BJ (cell line): ENCODE data around the gene HHIPL1. TPM values are rescaled to one million over a fixed set of nuclear protein-coding genes. Genes with fewer than 3 reads are reported as not detected.
A peak's percentile ranks its signal among the peaks of the same experiment; 100 is the strongest.

Experiments
- CTCF ChIA-PET: fragments of 350-600 bp; formaldehyde crosslinking; extraction: SDS; loops from one replicate; lab custom pipeline; 2021; ENCODE audit warnings: antibody characterized with exemption, inconsistent platforms; lab: Yijun Ruan, JAX
- POLR2A ChIA-PET: fragments of 300-600 bp; sonication (Branson Sonifier 250); formaldehyde crosslinking; extraction: SDS; loops from one replicate; lab custom pipeline; 2021; ENCODE audit warnings: antibody characterized with exemption; lab: Charles Lee
- DNase-seq: peaks from one replicate; pipeline ENCODE4 v3.0.0-alpha.2; 2011; ENCODE audit warnings: low read depth
- H3K27me3 ChIP-seq: 2 replicates; pipeline ENCODE4 v1.6.0; 2011; ENCODE audit warnings: low read length; ENCODE audit not compliant: control insufficient read depth, insufficient read depth
- H3K36me3 ChIP-seq: 2 replicates; pipeline ENCODE4 v1.5.1; 2011; ENCODE audit warnings: low read length; ENCODE audit not compliant: control insufficient read depth, insufficient read depth
- H3K4me3 ChIP-seq: 2 replicates; pipeline ENCODE4 v1.5.1; 2011; ENCODE audit warnings: low read depth, mild to moderate bottlenecking, control low read depth, low read length
- CTCF ChIP-seq: IDR thresholded peaks from 2 replicates; pipeline ENCODE4 v1.5.1; 2011; ENCODE audit warnings: low read depth, mild to moderate bottlenecking, control low read depth, inconsistent platforms, low read length, moderate library complexity; ENCODE audit not compliant: insufficient read depth
- polyA plus RNA-seq: library from polyadenylated mRNA; depleted of rRNA; stranded (reverse); fragments of >200 nt; gene quantifications from 2 replicates; pipeline ENCODE4 v1.2.3, GENCODE V29; 2011

Gene HHIPL1
- polyA plus RNA-seq, 1 experiment = 2.5 TPM

GRCh38 chr14:99720941-99721791, 76.2 kb downstream of the HHIPL1 start:
- Histone ChIP-seq H3K36me3 (no peaks in the 10 kb centered on the region), H3K4me3 (no peak overlapping the region), H3K27me3 (peaks cover 10% of the 10 kb centered on the region)
- ChIA-PET CTCF (interaction anchor here (2.9 kb wide), 1 partner anchor 9 kb away, joined by 16 read pairs; no protein-coding TSS in a partner anchor), POLR2A (no interaction called here)
- DNase-seq = no peak
- no peak for TF ChIP-seq CTCF

- POLR2A ChIA-PET = no interaction called here
These were observed 77.0 kb downstream of the HHIPL1 start for GRCh38 chr14:99721792-99722516.

GRCh38 chr14:99722741-99723140, 77.8 kb downstream of the HHIPL1 start:
- no peak for DNase-seq
- H3K4me3 ChIP-seq = no peak overlapping the region
- ChIA-PET POLR2A (no interaction called here), CTCF (interaction anchor here (0.6 to 2.9 kb wide), 2 partner anchors 8 to 41 kb away, joined by 3 to 16 read pairs; no protein-coding TSS in a partner anchor)
- H3K27me3 ChIP-seq = peaks cover 13% of the 10 kb centered on the region
- TF ChIP-seq CTCF = no peak
- no peaks in the 10 kb centered on the region for H3K36me3 ChIP-seq

More at GRCh38 chr14:99721792-99722516, 77.0 kb downstream of the HHIPL1 start:
- TF ChIP-seq CTCF = no peak
- no peak overlapping the region for H3K4me3 ChIP-seq
- CTCF ChIA-PET = interaction anchor here (0.6 to 2.9 kb wide), 2 partner anchors 9 to 40 kb away, joined by 3 to 16 read pairs; no protein-coding TSS in a partner anchor
- peaks cover 11% of the 10 kb centered on the region for H3K27me3 ChIP-seq
- H3K36me3 ChIP-seq = no peaks in the 10 kb centered on the region
- no peak for DNase-seq

GRCh38 chr14:99724196-99724891, 79.4 kb downstream of the HHIPL1 start:
- Histone ChIP-seq H3K4me3 (no peak overlapping the region), H3K27me3 (peaks cover 10% of the 10 kb centered on the region), H3K36me3 (no peaks in the 10 kb centered on the region)
- no peak for DNase-seq
- POLR2A ChIA-PET = interaction anchor here (0.5 kb wide), 1 partner anchor 237 kb away, joined by 4 read pairs; no protein-coding TSS in a partner anchor
- CTCF ChIA-PET = interaction anchor here (1.1 to 1.2 kb wide), 2 partner anchors 37 to 123 kb away, joined by 3 read pairs; no protein-coding TSS in a partner anchor
- 0 out of 2 replicates have a peak, but pooled peaks have one; percentile 10 for TF ChIP-seq CTCF
